Measurements from ENCODE around the gene CYSRT1.
"Not testable (repeated sequence)": the region's sequence is repeated elsewhere in the genome, so short reads cannot be mapped to it uniquely, and the experiment has no call there.

Gene CYSRT1

GRCh38 chr9:137239541-137240200 is 14.7 kb downstream of the CYSRT1 start:
- not testable (repeated sequence) for DNase-seq

GRCh38 chr9:137240318-137240840 is 15.4 kb downstream of the CYSRT1 start:
- DNase-seq = peak; percentile 77

- DNase-seq = peak; percentile 100
Measured at GRCh38 chr9:137240841-137241489, 16.0 kb downstream of the CYSRT1 start, which contains the start of gene TUBB4B. TSS of gene TUBB4B (plus strand) at chr9:137241287. CDS start at chr9:137241361, 74 bp downstream.

- no peak for DNase-seq
Measured at GRCh38 chr9:137241490-137242268, 16.7 kb downstream of the CYSRT1 start.

- no peak for DNase-seq
Measured at GRCh38 chr9:137242269-137243203, 17.6 kb downstream of the CYSRT1 start.

- not testable (repeated sequence) for DNase-seq
Measured at GRCh38 chr9:137243266-137243625, 18.3 kb downstream of the CYSRT1 start.

- DNase-seq = peak; percentile 52
Measured at GRCh38 chr9:137243626-137244485, 18.9 kb downstream of the CYSRT1 start.

GRCh38 chr9:137244486-137245449 is 19.8 kb downstream of the CYSRT1 start:
- DNase-seq = peak; percentile 52

GRCh38 chr9:137245450-137246421 is 20.8 kb downstream of the CYSRT1 start:
- DNase-seq = no peak

GRCh38 chr9:137247135-137247915 is 22.4 kb downstream of the CYSRT1 start:
- DNase-seq = peak; percentile 29

GRCh38 chr9:137247916-137248175 is 22.9 kb downstream of the CYSRT1 start:
- no peak for DNase-seq

GRCh38 chr9:137250329-137251193 is 25.6 kb downstream of the CYSRT1 start:
- no peak for DNase-seq

- DNase-seq = no peak
Measured at GRCh38 chr9:137251194-137251461, 26.2 kb downstream of the CYSRT1 start, which contains the start of gene STPG3. TSS of gene STPG3 (plus strand) at chr9:137251286. CDS start at chr9:137251287, 1 bp downstream.

- no peak for DNase-seq
Measured at GRCh38 chr9:137251490-137252268, 26.7 kb downstream of the CYSRT1 start.

GRCh38 chr9:137252555-137253506 is 27.9 kb downstream of the CYSRT1 start:
- no peak for DNase-seq

Measured in NCI-H1092 treated with DMSO at 0.1 percent for 48 hours (cell line).